Measurements from ENCODE around the gene TFB2M.

Gene TFB2M

DNA sequence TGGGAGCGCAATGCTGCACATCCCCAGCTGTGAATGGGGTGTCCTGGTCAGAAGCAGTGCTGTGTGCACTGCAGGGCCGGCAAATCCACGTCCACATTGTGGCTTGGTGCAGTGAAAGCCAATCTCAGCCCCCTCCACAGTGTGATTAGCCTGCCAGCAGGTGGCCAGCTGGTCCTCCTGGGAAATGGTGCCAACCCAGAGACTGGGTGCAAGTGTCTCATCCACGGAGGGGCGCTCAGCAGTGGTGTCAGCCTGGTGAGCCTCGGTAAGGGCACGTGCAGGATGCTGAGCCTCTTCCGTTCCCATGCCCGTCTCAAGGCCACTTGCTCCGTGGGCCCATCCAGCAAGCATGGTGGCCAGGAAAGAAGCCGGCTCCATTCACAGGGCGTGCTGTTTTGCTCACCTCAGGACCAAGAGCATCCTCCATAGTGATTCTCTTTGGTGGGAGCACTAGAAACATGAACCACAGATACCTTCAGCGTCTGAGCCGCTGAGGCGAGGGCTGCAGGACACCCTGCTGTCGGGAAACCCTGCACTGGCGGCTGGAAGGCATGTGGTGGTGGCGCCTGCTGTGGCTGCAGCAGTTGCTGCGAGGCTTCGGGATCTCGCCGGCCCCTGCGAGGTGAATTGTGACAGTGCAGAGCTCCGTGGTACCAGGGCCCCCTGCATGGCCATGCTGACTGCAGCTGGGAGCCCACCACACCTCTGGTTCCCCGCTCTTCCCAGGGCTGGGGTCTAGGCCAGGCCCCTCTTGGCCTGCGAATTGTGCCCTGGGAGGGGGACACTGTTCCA is 57.0 kb downstream of the TFB2M start:
- H3K27ac ChIP-seq, result no peak overlapping the region
- no peak for TF ChIP-seq ZFX (IDR thresholded peaks at IDR 0.05; ENCODE audit: borderline replicate concordance)
- TF ChIP-seq, protein P1, sequence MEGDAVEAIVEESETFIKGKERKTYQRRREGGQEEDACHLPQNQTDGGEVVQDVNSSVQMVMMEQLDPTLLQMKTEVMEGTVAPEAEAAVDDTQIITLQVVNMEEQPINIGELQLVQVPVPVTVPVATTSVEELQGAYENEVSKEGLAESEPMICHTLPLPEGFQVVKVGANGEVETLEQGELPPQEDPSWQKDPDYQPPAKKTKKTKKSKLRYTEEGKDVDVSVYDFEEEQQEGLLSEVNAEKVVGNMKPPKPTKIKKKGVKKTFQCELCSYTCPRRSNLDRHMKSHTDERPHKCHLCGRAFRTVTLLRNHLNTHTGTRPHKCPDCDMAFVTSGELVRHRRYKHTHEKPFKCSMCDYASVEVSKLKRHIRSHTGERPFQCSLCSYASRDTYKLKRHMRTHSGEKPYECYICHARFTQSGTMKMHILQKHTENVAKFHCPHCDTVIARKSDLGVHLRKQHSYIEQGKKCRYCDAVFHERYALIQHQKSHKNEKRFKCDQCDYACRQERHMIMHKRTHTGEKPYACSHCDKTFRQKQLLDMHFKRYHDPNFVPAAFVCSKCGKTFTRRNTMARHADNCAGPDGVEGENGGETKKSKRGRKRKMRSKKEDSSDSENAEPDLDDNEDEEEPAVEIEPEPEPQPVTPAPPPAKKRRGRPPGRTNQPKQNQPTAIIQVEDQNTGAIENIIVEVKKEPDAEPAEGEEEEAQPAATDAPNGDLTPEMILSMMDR (IDR thresholded peaks at IDR 0.05), result peak; percentile 18; the same call in 1 of the 2 replicates

DNA sequence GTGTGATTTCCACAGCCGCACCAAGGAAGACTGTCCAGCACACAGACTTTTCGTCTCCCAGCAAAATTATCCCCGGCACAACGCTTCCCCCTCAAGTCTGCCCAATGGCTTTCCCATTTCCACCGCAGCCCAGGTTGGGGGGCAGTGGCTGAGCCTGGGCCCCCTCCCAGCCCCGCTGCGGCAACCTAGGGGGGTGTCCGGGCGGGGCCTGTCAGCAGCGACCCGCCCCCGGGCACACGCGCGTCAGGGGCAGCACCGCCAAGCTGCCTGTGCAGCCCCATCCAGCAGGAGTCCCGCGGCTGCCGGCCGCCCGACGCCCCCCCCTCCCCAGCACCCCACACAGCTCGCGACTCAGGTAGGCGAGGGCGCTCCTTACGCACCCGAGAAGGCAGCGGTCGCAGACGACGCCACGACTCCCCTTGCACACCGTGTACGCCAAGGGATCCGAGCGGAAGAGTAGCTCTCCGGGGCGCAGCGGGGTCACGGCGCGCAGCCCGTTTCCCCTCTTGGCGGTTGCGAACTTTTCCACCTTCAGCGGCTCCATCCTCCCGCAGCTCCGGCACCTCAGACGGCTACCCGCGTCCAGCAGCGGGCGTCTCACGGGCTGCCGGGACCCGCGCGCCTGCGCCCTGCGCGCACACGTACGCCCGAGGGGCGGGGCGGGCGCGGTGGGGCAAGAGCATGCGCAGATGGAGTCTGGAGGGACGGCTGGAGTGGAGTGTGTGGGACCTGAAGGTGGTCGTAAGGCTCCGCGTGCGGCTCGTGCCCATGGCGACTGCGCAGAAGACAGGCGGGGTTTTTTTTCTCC is 59.2 kb downstream of the TFB2M start, which contains the start of gene SMYD3:
TSS of gene SMYD3 (minus strand) at position 606 of the 808 bp plus-strand sequence.
- H3K27ac ChIP-seq, result peak within 1 kb of the TSS; percentile 22
- no peak for TF ChIP-seq ZFX (IDR thresholded peaks at IDR 0.05; ENCODE audit: borderline replicate concordance)
- TF ChIP-seq, protein P1 (IDR thresholded peaks at IDR 0.05), result peak; percentile 52; the same call in 1 of the 2 replicates

DNA sequence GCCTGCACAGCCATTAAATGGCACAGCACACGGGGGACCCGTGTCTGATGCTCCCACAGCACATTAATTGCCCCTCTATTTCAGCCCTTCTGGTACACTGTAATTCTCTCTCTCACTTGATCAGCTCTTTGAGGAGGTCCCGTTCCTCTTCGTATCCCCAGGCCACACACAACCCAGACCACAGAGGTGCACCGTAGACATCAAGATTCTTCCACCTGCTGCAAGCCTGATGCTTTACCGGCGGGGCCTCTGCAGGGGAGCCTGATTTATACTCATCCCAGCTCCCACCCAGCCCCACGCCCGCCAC is 59.7 kb downstream of the TFB2M start:
- H3K27ac ChIP-seq, result no peak overlapping the region
- TF ChIP-seq, protein P1 (IDR thresholded peaks at IDR 0.05), result no peak
- no peak for TF ChIP-seq ZFX (IDR thresholded peaks at IDR 0.05; ENCODE audit: borderline replicate concordance)

DNA sequence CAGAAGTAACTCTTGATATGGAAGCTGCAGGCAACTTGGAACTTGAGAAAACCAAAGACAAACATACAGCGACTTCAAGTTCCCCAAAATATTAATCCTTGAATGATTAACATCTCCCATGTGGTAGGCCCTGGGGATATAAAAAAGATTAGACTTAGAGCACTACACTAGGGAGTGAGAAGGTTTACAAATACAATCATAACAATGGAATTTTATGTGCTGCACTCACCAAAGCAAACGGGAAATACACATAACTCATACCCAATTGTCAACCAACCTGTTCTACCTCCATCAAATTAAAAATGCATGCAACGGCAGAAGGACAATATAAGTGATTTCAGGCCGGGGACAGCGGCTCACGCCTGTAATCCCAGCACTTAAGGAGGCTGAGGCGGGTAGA is 62.7 kb downstream of the TFB2M start:
- TF ChIP-seq ZFX (IDR thresholded peaks at IDR 0.05; ENCODE audit: borderline replicate concordance), result no peak
- TF ChIP-seq, protein P1 (IDR thresholded peaks at IDR 0.05), result no peak
- peak overlapping the region; percentile 9; the same call in 1 of the 2 replicates for H3K27ac ChIP-seq

DNA sequence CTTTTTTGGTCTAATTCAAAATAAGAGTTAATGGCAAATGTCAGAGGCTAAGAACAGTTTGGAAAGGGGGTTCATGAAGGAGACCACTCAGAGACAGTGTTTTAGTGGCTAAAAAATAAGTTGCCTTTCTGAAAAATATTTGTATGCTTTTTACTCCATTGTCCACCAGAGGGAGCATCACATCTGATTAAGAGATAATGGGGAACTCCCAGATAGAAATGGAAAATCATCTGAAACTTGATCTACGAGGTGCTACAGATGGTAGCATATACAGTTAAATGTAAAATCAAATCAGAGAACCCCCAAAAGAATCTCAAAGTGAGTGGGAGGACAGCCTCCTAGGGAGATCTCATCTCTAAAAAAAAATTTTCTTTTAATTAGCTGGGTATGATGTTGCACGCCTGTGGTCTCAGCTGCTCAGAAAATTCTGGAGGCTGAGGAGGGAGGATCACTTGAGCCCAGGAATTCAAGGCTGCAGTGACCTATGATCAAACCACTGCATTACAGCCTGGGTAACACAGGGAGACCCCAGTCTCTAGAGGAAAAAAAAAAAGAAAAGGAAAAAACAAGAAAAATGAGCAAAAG is 68.6 kb downstream of the TFB2M start:
- TF ChIP-seq ZFX (IDR thresholded peaks at IDR 0.05; ENCODE audit: borderline replicate concordance), result no peak
- TF ChIP-seq, protein P1 (IDR thresholded peaks at IDR 0.05), result peak; percentile 91

DNA sequence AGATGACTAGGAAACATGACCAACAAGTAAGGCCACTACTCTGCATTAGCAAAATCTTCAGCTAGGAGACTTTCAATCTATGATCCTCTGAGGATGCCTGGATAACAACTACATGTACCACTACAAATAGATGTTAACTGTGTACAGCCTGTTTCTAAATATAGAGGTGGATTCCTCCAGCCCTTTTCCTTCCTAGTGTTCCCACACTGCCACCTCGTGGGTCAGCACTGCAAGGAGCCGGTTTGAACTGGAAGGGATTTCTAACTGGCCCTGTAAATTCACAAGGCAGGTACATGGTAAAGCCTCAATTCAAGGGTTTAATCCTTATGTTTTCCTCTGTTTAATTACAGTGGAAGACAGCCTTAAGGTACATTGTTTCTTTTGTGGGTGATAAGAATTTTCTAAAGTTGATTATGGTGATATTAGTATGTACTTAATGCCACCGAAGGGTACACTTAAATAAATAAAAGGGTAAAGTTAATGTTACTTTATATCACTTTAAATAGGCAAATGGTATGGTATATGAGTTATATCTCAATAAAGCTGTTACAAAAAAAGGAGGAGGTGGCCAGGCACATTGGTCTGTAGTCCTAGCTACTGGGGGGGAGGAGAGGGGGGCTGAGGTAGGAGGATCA is 73.3 kb downstream of the TFB2M start:
- TF ChIP-seq, protein P1 (IDR thresholded peaks at IDR 0.05), result peak; percentile 99
- no peak for TF ChIP-seq ZFX (IDR thresholded peaks at IDR 0.05; ENCODE audit: borderline replicate concordance)
- no peak overlapping the region for H3K27ac ChIP-seq

More for the DNA sequence above, 68.6 kb downstream of the TFB2M start:
- H3K27ac ChIP-seq, result no peak overlapping the region

All from 22Rv1 (cell line).